ENCODE results near the gene DNASE1L3.

DNA sequence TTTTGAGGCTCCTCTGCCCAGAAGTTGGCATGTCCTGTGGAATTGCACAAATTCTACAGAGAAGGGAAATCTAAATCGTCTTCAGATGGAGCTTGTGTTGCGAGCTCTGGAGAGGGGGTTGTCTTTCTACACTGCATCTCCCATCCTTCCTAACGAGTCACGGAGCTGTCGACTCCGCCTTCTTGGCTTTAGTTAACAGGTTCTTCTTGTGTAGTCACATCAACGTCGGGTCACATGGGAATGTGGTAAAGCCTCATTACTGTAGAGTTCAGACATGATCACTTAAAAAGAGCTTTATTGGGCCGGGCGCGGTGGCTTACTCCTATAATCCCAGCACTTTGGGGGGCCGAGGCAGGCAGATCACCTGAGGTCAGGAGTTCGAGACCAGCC is 60.0 kb downstream of the DNASE1L3 start:
- TF ChIP-seq TARDBP (IDR thresholded peaks at IDR 0.05) (no peak), ARNT (IDR thresholded peaks at IDR 0.05) (no peak), BHLHE40 (IDR thresholded peaks at IDR 0.05; ENCODE audit: borderline replicate concordance) (no peak), CTBP1 (IDR thresholded peaks at IDR 0.05; ENCODE audit: borderline replicate concordance) (no peak)
